Lower leg skin (tissue), 4 donors: ENCODE results near the gene GALR2. TPM values are rescaled to one million over a fixed set of nuclear protein-coding genes. Genes with fewer than 3 reads are reported as not detected.

Experiments used
- DNase-seq, 2 donors: peaks; one replicate each; pipeline ENCODE4 v3.0.0-alpha.2; 2019; ENCODE audit warnings: low spot score in 2 of 2
- H3K4me3 ChIP-seq: fragments of 200-600 bp; sonication (generic); 2 replicates; pipeline ENCODE4 v1.5.1; 2017; ENCODE audit warnings: mild to moderate bottlenecking, low read depth; ENCODE audit not compliant: poor library complexity, severe bottlenecking
- CTCF ChIP-seq, 3 donors: fragments of 450-650 bp; IDR thresholded peaks; one replicate each; pipeline ENCODE4 v1.5.1; 2016; ENCODE audit warnings: antibody characterized with exemption in 3 of 3, mild to moderate bottlenecking in 3 of 3, moderate library complexity in 2 of 3
- POLR2A ChIP-seq, 2 donors: fragments of 450-650 bp; IDR thresholded peaks; one replicate each; pipeline ENCODE4 v1.6.1; 2016 to 2017; ENCODE audit warnings: antibody characterized with exemption in 2 of 2, mild to moderate bottlenecking in 1 of 2, moderate library complexity in 1 of 2
- WGBS, 2 donors: methylation state at CpG; one replicate each; pipeline ENCODE4 v1.1.5; 2018; 5-methylcytosine and 5-hydroxymethylcytosine counted together
- intact Hi-C: fragments of 100-400 bp; cut with DNase I; formaldehyde crosslinking; loops from one replicate; pipeline ENCODE4 v1.15.0; 2023; ENCODE audit warnings: low total_unique reads
- total RNA-seq, 4 donors: library from RNA; depleted of rRNA; stranded (reverse); fragments of >200 nt; gene quantifications; one replicate each; pipeline ENCODE4 v1.1.0, GENCODE V29; 2016

GALR2 gene
- total RNA-seq, 4 donors from 2014 or later = 0.17 to 0.97 TPM; not detected in 2

GRCh38 chr17:76102944-76103273 lies 28.3 kb downstream of the GALR2 start:
- intact Hi-C loops = no loop called here
- WGBS, 2 donors = 0% methylated on average over 4 of the region's 4 CpGs
- peak overlapping the region; percentile 71 for H3K4me3 ChIP-seq
- TF ChIP-seq CTCF (IDR thresholded peaks at IDR 0.05) (no peak), POLR2A (IDR thresholded peaks at IDR 0.05) (no peak)
- DNase-seq = no peak

- intact Hi-C loops = no loop called here
- H3K4me3 ChIP-seq = peak within 1 kb of the TSS; percentile 71
- peak; percentile 87 to 98 for DNase-seq
- WGBS, 2 donors = 4% methylated on average over 52 to 54 of the region's 55 CpGs
- TF ChIP-seq POLR2A (IDR thresholded peaks at IDR 0.05) (no peak), CTCF (IDR thresholded peaks at IDR 0.05) (no peak)
These were observed 28.9 kb downstream of the GALR2 start, which contains the start of gene EXOC7 for GRCh38 chr17:76103274-76104139. TSS of gene EXOC7 (minus strand) at chr17:76103787. CDS start at chr17:76103692, 95 bp downstream.

DNA sequence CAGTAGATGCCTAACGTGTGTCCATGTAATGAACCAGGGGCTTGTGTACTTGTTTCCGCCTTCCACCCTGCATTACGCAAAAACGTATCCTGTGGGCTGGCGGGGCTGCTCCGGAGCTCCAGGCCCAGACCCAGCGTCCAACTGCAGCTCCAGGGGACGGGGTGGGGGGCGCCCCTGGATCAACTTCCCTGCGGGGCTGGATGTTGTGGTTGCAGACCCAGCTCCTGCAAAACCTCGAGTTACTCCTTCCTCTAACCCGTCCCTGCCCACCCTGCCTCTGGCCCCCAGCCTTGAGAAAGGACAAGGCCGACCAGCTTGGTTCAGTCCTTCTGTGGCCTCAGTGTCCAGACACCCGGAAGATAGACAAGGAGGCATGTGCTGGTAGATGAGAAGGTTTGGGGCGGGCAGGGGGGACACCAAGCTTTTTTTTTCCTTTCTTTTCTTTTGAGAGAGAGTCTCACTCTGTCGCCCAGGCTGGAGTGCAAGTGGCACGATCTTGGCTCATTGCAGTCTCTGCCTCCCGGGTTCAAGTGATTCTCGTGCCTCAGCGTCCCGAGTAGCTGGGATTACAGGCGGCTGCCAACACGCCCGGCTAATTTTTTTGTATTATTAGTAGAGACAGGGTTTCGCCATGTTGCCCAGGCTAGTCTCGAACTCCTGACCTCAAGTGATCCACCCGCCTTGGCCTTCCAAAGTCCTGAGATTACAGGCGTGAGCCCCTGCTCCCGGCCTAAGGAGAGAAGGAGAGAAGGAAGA lies 29.7 kb downstream of the GALR2 start:
- no peak for DNase-seq
- TF ChIP-seq CTCF (IDR thresholded peaks at IDR 0.05) (no peak), POLR2A (IDR thresholded peaks at IDR 0.05) (no peak)
- no peak overlapping the region for H3K4me3 ChIP-seq
- intact Hi-C loops = no loop called here
- 85 to 86% methylated on average over 29 of the region's 29 CpGs for WGBS, 2 donors

DNA sequence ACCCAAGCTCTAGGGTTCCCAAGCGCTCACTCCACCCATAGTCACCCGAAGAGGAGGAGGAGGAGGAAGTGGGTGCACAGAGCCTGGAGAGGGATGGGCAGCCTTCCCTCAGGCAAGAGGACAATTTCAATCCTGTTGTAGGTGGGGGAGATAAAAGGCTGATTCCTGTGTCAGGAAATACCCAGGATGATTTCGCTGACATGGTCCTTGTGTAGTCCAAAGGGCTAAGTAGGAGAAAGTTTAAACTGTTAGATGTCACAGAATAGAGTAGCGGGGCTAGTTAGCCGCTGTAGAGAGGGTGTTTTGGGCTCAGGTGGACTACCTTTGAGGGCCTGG lies 30.3 kb downstream of the GALR2 start:
- WGBS, 2 donors = 64 to 72% methylated on average over 5 of the region's 5 CpGs
- no peak overlapping the region for H3K4me3 ChIP-seq
- no peak for TF ChIP-seq CTCF (IDR thresholded peaks at IDR 0.05)
- no peak for TF ChIP-seq POLR2A (IDR thresholded peaks at IDR 0.05)
- intact Hi-C loops = no loop called here
- DNase-seq = no peak

DNA sequence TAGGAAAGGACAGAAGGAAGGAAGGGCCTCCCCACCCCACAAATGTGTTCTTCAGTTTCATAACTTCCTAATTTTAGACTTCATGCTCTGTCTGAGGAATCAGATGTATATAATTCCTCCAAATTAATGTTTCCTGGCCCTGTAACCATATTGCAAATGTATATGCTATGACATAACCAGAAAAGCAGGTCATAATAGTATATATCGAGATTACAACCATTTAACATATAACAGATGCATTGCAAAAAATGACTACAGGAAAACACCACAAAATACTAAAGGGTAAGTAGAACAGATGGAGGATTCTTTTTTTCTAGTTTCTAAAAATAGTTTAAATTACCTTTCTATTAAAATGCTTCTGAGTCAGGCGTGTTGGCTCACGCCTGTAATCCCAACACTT lies 32.1 kb downstream of the GALR2 start:
- no peak overlapping the region for H3K4me3 ChIP-seq
- DNase-seq = no peak
- TF ChIP-seq POLR2A (IDR thresholded peaks at IDR 0.05) = no peak
- no peak for TF ChIP-seq CTCF (IDR thresholded peaks at IDR 0.05)
- whole genome bisulfite sequencing, 2 donors = 60 to 62% methylated on average over 3 of the region's 3 CpGs
- intact Hi-C loops = no loop called here
